ENCODE measurements around the gene UBN1.

UBN1 gene, protein sequence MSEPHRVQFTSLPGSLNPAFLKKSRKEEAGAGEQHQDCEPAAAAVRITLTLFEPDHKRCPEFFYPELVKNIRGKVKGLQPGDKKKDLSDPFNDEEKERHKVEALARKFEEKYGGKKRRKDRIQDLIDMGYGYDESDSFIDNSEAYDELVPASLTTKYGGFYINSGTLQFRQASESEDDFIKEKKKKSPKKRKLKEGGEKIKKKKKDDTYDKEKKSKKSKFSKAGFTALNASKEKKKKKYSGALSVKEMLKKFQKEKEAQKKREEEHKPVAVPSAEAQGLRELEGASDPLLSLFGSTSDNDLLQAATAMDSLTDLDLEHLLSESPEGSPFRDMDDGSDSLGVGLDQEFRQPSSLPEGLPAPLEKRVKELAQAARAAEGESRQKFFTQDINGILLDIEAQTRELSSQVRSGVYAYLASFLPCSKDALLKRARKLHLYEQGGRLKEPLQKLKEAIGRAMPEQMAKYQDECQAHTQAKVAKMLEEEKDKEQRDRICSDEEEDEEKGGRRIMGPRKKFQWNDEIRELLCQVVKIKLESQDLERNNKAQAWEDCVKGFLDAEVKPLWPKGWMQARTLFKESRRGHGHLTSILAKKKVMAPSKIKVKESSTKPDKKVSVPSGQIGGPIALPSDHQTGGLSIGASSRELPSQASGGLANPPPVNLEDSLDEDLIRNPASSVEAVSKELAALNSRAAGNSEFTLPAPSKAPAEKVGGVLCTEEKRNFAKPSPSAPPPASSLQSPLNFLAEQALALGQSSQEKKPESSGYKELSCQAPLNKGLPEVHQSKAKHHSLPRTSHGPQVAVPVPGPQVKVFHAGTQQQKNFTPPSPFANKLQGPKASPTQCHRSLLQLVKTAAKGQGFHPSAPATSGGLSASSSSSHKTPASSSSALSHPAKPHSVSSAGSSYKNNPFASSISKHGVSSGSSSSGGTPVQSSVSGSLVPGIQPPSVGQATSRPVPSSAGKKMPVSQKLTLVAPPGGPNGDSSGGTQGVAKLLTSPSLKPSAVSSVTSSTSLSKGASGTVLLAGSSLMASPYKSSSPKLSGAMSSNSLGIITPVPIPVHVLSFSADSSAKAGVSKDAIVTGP (N-terminal part only)

DNA sequence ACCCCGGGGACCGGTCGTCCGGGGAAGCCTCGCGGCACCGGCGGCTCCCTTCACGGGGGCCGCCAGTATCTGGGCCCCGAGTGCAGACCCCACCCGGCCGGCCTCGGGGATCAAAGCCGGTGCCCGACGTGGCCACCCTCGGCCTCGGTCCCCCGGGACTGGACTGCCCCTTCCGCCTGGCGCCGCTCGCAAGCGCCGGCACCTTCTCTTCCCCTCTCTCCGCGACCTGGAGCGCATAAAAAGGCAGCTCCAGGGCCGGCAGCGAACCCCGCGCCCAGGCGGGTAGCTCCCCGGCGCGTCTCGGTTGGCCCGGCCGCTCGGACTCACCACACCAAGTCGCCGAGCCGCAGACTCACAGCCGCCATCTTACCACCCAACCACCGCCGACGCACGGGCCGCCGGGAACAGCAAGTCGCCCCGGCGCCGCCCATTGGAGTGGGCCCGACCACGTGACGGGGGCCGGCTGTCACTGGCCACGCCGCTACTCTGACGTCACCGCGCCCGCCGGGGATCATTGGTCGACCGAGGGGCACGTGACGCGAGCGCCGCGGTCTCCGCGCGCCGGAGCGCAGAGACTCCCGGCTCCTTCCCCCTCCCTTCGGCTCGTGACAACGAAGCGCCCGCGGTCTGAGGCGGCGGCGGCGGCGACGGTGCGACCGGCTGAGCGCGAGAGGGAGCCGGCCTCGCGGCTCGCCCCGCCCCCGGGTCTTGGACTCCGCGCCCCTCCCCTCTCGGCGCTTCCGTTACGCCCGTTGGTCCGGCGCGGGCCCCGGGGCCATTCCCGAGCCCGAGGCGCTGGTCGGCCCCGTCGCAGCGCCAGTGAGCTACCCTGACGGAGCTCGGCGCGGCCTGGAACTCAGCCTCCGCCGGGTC, at the start of gene UBN1, which contains the start of gene GLYR1:
Gene UBN1 (plus strand): TSS at position 581 of the 873 bp plus-strand sequence. CDS start 5,437 bp downstream, outside the sequence.
Gene GLYR1 (minus strand): TSS at position 388 of the 873 bp plus-strand sequence. CDS start 23 bp downstream, at position 365.
- peak; percentile 92 to 94 for ATAC-seq

DNA sequence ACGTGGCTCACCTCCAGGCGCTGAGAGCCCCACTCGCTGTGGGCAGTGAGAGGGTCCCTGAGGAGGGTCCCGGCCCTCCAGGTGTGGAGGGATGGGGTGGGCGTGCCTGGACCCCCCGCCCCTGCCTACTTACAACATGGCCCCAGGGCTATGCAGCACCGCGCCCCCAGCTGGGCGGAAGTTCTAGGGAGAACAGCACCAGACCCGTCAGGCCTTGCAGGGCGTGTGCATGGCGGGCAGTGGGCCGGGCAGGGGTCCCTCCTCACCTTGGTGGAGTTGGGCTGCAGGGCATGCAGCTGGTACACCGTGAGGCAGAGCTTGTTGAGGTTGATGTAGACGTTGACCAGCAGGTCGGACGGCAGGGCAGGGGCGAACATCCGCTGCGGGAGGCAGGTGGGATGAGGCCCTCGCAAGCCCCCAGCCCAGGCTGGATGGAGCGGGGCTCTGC, 49.5 kb upstream of the UBN1 start:
- ATAC-seq = no peak

DNA sequence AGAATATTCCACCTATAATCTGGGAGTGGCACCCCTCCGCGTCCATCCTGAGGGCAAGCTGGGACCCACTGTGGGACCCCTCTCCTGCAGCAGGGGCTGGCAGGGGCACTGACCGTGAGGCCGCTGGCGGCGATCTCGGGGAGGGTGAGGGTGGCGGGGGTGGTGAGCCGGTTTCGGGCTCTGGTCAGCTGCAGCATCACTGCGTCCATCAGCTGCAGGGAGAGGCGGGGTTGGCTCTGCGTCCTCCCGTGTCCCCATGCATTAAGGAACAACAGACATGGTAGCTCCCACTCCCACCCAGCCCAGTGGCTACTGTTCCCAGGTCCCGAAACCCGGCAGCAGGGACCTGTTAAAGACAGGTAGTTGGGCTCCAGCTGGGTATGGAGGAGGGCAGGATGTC, 48.8 kb upstream of the UBN1 start:
- no peak for ATAC-seq

DNA sequence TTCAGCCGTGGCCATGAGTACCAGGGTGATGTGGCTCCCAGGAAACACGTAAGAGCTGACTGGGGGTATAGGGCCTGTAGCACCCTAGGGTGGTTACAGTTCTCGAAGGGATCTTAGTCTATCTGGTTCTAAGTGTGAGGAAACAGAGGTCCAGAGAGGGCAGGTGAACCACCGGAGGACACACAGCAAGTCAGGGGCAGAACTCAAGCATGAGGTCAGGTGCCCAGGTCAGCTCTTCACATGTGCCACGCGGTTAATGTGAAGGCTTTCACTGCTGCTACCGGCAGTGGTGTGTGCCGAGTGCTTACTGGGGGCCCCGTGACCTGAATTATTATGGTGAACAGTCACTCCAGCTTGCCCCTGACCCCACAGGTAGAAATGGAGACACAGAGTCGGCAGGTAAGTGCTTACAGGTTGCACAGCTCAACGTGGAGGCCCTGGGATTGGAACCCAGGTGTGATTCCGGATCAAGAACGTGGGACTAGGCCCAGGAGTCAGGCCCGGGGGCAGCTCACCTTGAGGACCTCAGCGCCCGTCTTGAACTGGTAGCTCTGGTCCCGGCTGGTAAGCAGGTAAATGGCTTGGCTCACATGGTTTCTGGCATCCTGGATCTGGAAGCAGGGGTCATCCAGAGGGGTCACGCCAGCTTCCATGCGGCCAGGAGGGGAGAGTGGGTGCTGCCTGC, 48.0 kb upstream of the UBN1 start:
- no peak for ATAC-seq

DNA sequence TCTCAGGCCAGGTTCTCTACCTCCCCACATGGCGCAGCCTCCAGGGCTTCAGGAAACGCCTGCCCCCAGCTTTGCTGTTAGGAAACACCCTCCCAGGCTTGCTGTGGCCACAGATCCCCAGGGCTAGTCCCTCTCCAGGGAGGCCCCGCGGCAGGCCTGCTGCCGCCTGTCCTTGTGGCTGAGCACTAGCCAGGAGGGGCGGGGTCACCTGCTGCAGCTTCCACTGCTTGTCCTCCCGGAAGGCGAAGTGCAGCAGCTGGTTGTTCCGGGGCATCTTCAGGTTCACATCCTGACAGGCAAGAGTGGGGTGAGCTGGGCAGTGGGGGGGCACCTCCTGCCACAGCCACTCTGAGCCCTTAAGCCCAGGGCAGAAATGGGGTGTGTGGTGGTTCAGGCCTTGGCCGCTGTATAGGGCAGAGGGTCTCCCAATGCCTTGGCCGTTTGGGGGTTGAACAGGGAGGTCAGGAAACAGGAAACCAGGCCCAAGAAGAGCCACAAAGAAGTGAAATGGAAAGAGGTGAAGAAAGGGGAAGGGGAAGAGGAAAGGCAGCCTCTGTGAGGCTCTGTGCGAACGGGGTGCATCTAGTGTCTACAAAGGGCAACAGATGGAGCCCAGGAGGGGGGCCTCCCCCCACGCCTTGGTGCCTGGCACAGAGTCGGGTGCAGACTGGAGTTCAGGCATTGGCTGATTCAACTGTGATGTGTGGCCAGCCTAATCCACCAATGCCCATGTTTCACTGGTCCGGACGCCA, 46.8 kb upstream of the UBN1 start:
- ATAC-seq = no peak

DNA sequence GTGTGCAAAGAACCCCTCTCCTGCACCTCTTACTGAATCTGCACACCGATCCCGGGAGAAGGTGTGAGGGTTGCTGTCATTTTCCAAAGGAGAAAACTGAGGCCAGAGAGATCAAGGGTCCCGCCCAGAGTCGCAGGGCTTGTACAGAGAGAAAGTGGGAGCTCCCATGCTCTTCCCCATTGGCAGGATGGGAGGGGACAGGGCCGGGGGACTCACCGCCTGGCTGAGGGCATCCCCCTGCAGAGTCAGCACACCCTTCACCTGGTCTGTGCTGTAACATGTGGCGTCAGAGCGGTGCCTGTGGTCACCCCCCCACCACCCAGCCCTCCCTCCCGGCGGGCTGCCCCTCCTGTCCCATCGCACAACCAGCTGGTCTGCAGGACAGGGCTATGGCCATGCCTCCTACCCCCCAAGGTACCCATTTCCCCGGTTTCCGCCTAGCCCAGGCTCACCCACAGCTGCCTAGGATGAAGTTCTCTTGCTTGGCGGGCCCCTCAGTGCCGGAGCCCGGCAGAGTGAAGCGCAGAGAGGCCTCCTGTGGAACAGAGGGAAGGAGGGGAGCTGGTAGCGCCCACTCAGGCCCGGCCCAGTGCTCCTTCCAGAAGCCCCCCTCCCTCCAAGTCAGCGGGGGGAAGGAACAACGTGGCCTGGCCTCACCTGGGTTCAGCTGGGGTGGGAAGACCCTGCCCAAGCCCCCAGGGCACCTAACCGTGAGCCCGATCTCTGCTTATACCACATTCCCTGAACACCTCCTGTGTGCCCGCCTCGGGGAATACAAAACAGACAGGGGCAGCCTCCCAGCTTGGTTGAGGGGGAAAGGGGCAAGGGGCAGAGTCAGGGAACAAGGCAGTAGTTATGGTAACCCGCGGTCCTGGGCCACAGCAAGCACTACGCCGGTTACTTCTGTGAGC, 46.0 kb upstream of the UBN1 start:
- no peak for ATAC-seq

DNA sequence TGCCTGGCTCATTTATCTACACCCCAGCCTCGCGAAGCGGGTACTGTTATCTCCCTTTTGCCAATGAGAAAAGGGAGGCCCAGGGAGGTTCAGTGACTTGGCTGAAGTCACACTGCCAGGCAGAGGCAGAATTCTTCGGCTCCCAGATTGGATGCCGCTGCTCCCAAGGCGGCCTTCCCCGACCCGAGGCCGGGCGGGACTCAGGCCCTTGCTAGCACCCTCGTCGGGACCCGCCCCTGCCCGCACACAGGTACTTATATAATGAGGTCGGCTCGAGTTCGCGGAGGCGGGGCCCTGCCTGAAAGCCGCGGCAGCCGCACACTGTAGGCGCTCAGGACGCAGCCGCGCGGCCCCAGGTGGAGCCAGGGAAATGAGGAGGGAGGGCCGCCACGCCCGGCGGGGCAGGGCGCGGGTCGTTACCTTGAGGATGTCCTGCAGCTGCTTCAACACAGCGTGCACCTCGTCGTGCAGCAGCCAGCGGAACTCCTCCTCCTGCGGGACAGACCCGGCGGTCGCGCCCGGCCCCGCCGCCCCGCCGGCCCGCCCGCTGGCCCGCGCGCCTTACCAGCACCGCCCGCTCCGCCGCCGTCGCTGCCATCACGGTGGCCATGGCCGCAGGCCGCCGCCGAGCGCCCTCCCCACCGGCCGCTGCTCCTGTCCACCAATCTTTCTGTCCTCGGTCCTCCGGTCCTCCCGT, 45.2 kb upstream of the UBN1 start, which contains the start of gene ROGDI:
Gene ROGDI (minus strand): TSS at position 672 of the 697 bp plus-strand sequence. CDS start 62 bp downstream, at position 610.
- peak; percentile 61 to 64 for ATAC-seq

DNA sequence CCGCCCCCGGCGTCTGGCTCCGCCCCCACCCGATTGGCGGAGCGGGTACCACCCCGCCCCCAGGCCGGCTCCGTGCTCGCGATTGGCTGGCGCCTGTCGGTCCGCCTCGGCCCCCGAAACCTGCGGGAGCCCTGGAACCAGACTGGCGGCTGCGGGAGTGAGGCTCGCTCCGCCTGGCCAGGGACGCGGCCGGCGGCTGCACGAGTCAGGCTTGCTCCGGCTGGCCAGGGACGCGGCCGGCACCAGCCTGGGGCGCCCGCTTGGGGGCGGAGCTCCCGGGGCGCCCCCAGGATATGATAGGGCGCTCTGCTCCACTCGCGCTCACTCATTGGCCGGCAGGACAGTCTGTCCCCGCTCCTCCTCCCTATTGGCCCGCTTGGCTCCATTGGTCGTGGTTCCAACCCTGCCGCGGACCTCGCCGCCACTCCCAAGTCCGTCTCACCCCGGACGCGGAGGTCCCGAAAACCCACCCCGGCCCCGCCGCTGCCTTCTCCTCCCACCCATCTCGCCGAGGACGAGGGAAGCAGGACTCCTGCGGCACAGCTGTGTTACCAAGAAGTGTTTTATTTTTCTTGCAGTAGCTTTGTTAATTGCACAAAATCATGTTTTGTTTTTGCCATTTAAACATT, 44.5 kb upstream of the UBN1 start:
- ATAC-seq = peak; percentile 93 to 96

DNA sequence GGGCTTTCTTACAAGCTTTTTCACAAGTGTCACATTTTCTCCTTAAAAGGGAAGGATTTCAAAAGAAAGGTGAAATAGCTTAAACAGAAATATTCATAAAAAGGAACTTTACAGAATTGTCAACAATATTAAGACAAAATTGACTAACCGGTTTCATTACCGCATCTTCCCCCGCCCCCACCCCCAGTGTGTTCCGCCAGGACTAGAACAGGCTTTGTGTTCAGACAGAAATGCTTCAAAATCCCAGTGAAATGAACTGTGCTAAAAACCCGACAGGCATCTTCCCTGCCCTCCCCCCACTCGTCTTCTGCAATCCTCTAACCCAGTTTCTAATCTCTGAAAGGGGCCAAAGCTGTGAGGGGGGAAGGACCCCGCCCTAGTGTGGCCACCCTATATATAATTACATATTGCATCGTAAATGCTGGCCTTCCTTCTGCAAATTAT, 43.9 kb upstream of the UBN1 start:
- no peak for ATAC-seq

DNA sequence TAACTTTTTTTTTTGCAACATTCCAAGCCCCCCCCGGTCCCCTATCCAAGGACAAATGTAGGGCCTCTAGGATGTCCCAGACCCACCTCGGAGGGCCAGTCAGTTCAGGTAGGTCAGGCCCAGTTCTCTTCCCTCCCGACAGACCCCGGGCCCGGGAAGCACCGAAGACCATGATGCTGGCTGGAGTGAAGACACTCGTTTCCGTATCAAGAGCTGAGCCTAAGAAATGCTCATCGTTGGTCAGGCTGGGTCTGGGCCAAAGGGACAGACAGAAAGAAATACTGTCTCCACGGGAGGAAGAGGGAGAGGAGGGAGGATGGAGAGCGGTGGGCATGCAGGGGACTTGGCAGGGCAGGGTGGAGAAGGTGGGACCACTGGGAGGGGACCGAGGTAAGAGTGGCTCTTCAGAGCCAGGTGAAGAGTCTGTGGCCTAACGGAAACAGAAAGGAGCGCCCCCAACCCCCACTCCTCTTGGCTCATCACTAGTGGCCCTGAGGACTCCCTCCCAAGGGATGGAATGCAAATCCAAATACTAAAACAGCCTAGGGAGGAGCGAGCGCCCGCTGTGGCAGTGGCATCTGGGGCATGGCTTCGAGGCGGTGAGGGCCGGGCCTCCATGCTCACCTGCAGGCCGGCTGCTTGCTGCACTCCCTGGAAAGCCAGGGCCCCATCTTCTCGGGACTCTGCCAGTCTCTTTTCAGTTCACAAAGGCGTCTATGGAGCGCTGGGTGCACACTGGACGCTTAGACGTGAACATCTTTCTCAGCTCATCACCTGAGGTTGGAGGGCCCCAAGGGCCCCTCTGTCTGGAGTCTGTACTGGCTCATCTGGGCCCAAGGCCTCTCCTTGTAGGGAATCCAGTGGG, 43.2 kb upstream of the UBN1 start:
- no peak for ATAC-seq

DNA sequence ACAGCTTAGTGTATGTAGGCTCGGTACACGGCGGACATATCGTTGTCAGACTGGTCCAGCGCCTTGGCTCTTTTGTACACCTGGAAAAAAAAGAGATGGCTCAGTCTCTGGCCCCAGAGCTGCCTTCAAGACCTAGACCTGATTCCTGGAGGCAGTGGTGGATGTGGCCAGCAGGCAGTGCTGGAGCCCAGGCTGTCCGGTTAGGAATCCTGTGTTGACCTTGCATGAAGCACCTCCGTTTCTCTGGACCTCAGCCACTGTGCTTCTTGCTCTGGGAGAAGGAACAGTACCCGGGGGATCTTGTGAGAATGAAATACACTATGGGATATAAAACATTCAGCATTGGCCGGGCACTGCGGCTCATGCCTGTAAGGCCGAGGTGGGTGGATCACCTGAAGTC, 42.0 kb upstream of the UBN1 start:
- no peak for ATAC-seq

DNA sequence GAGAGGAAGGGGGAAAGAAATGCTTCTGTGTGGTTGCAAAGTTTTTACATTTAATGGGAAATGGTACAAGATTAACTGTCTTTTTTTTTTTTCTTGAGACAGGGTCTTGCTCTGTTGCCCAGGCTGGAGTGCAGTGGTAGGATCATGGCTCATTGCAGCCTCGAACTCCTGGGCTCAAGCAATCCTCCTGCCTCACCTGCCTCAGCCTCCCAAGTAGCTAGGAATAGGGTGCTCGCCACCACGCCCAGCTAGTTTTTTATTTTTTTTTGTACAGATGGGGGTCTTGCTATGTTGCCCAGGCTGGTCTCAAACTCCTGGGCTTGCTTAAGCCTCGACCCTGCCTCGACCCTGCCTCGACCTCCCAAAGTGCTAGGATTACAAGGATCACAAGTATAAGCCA, 41.0 kb upstream of the UBN1 start:
- ATAC-seq = no peak

DNA sequence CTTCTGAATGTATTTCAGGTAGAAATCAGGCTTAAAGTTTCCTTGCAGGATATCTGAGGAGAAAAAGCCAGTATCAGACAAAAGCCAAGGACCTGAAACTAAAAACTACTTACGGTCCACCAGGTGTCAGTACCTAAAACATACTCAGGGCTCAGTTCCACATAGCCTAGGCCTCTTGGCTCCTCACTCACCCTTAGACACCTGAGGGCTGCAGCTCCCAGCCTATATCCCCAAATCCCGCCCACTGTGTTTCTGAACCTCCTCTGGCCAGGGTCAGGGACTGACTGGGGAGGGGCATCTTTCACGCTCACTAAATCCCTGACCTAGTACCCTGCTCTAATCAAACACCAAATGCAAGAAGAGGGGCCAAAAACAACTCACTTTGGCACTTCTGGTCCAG, 36.0 kb upstream of the UBN1 start:
- no peak for ATAC-seq

DNA sequence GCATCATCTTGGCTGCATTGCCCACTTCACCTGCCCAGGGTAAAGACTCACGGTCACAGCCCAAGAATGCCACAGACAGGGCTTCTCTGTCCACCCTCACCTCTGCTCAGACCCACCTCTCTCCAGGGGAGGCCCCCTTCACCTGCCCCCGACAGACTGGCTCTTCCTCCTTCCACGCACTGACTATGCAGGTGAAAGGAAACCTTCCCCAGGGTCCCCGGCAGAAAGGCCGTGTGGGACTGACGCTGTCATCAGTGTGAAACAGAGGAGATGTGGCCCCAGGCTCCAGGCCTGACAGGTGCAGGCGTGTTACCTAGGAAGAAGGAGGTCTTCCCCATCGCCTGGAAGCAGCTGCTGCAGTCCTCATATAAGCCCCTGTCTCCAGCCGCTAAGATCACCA, 35.5 kb upstream of the UBN1 start:
- no peak for ATAC-seq

DNA sequence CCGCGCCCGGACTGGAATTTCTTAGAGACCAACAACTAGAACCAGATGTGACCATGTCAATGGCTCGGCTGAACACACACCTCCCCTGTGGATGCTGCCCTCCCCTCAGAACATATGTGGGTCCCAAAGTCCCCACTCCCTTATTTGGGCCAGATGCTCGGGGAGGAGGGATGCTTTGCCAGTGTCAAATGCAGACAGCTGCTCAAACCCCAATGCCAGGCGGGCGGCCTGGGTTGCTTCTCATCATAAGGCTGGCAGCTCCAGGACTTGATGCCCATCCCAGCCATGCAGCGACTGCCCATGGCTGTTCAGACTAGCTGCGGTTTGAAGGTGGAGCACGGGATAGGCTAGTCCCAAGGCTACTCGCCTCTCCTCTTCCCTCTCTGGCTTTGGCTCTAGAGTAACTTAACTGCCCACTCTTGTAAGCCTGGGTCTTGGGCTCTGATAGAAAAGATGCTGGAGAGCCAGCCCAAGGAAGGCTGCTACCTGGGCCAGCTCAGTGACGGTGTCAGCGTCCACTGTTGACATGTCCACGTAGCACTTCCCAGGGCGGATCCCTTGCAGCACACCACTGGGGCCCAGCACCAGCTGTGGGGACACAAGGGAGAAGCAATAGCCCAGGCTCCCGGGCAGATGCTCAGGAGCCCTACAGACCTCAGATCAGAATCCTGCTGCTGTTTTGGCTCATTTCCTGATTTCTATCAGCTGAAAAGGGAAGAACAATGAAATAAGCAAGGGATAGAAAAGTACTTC, 33.9 kb upstream of the UBN1 start:
- no peak for ATAC-seq

DNA sequence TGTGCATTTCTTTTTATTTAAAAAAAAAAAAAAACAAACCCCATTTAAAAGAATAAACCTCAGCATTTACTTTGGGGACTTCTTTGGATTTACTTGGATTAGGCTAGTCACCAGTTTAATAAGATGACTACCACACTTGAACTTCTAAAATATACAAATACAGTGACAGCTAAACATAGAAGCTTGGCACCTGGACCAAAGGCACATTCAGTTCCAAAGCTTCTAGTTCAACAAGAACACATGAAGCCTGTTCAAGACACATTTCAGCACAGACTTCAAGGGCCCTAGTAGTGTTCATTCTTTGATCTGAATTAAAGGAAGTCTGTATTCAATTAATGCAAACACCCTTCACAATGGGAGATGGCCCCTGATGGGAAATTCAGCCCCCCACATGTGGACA, 33.2 kb upstream of the UBN1 start:
- ATAC-seq = no peak

Measured in activated CD4-positive, CD25-positive, alpha-beta regulatory T cell treated with anti-CD3 and anti-CD28 coated beads, Interleukin-2, amount 50 U/mL, for 24 hours (primary cell).